C4-2B (cell line): ENCODE data around the gene NODAL.
"Not testable (repeated sequence)": the region's sequence is repeated elsewhere in the genome, so short reads cannot be mapped to it uniquely, and the experiment has no call there.

ENCODE experiments used
- H3K27ac ChIP-seq: fragments of 450-650 bp; 2 replicates; pipeline ENCODE4 v1.5.1; 2017
- ZFX ChIP-seq: fragments of 450-650 bp; IDR thresholded peaks from 2 replicates; pipeline ENCODE4 v1.6.1; 2017
- TF ChIP-seq, protein P1 (sequence below): fragments of 450-650 bp; conservative IDR thresholded peaks from 2 replicates; pipeline ENCODE4 v1.5.1; 2017; ENCODE audit warnings: mild to moderate bottlenecking

The NODAL gene

GRCh38 chr10:70441161-70441894, at the start of gene NODAL:
Gene NODAL, minus strand, starts transcription at chr10:70441681. Its CDS starts 14 bp downstream, at chr10:70441667.
- no peak within 1 kb of the TSS for H3K27ac ChIP-seq
- TF ChIP-seq, protein P1, sequence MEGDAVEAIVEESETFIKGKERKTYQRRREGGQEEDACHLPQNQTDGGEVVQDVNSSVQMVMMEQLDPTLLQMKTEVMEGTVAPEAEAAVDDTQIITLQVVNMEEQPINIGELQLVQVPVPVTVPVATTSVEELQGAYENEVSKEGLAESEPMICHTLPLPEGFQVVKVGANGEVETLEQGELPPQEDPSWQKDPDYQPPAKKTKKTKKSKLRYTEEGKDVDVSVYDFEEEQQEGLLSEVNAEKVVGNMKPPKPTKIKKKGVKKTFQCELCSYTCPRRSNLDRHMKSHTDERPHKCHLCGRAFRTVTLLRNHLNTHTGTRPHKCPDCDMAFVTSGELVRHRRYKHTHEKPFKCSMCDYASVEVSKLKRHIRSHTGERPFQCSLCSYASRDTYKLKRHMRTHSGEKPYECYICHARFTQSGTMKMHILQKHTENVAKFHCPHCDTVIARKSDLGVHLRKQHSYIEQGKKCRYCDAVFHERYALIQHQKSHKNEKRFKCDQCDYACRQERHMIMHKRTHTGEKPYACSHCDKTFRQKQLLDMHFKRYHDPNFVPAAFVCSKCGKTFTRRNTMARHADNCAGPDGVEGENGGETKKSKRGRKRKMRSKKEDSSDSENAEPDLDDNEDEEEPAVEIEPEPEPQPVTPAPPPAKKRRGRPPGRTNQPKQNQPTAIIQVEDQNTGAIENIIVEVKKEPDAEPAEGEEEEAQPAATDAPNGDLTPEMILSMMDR: no peak
- no peak for TF ChIP-seq ZFX

DNA sequence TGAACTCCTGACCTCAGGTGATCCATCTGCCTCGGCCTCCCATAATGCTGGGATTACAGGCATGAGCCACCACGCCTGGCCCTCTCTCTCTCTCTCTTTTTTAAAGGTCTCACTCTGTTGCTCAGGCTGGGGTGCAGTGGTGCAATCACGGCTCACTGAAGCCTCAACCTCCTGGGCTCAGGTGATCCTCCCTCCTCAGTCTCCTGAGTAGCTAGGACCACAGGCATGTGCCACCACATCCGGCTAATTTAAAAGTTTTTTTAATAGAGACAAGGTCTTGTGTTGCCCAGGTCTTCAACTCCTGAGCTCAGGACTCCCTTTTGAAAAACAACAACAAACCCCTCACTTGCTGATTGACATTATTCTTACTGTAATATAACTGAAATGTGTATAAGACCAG, 48.7 kb upstream of the NODAL start:
- no peak overlapping the region for H3K27ac ChIP-seq
- no peak for TF ChIP-seq ZFX
- TF ChIP-seq, protein P1: no peak

DNA sequence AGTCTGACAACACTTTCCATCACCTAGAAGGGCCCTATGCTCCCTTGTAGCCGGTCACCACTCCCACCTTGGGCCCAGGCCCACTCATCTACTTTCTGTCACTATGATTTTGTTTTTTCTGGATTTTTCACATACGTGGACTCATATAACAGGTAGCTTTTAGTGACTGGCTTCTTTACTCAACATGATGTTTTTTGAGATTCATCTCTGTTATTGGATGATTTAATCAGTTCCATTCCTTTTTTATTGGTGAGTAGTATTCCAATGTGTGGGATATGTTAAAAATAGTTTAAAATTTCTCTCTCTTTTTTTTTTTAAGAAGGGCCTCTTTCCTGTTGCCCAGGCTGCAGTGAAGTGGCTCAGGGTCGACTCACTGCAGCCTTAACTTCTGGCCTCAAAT, 46.3 kb upstream of the NODAL start:
- H3K27ac ChIP-seq: no peak overlapping the region
- TF ChIP-seq, protein P1: no peak
- TF ChIP-seq ZFX: no peak

GRCh38 chr10:70483872-70484271, 42.4 kb upstream of the NODAL start:
- not testable (repeated sequence) for H3K27ac ChIP-seq

DNA sequence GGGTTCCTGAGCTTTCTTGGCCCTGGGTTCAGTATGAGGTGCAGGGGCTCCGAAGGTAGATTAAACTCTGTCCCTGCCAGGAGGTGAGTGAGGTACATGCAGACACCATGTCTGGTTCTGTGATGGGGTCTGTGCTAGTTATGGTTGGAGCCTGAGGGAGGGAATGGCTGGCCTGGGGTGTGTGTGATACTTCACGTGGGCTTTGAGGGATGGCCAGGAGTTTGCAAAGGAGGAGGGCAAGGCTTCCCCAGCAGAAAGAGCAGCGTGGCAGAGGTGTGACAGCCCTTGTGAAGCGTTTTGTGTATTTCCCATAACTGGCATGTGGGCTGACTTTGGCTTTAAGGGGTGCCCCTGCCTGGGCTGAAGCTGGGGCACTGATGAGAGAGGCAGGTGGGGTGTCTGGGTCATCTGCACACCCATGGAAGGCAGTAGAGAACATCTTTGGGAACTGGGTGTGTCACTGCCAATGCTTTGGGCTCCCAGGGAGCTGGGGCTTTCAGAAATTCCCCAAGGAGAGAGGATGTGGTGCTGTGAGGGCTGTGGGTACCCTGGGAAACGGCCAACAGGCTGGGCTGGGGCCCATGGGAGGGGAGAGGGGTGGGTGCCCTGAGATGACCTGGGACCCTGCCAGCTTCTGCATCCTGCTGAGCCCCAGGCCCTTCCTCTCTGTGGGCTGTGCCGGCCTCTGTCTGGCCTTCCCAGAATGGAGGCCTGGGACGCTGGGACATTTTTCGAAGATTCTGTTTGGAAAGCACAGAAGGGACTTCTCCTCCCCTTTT, 41.7 kb upstream of the NODAL start:
- TF ChIP-seq, protein P1: no peak
- no peak for TF ChIP-seq ZFX
- no peak overlapping the region for H3K27ac ChIP-seq

GRCh38 chr10:70481831-70482530, 40.5 kb upstream of the NODAL start:
- TF ChIP-seq, protein P1: no peak
- no peak for TF ChIP-seq ZFX
- no peak overlapping the region for H3K27ac ChIP-seq

GRCh38 chr10:70481105-70481504, 39.6 kb upstream of the NODAL start:
- no peak overlapping the region for H3K27ac ChIP-seq
- TF ChIP-seq, protein P1: no peak
- TF ChIP-seq ZFX: no peak
